Stimulated activated memory B cell treated with anti-CD40 and anti-IgM and Interleukin-4, amounts not matched to agents 10 μg/mL and 1 μg/mL and 100 μg/mL, for 72 hours (primary cell): Measurements from ENCODE around the gene ZNF140.

Experiments used
- ATAC-seq: fragments of 150-1000 bp; cut with Tn5 transposase; 2 replicates; pipeline ENCODE4 v1.10.0; 2021
- H3K27ac Mint-ChIP-seq: one replicate; pipeline ENCODE4 v1.8.0; 2022; ENCODE audit warnings: mild to moderate bottlenecking, mixed read lengths
- H3K27me3 Mint-ChIP-seq: one replicate; pipeline ENCODE4 v1.8.0; 2022; ENCODE audit warnings: mixed read lengths
- H3K36me3 Mint-ChIP-seq: one replicate; pipeline ENCODE4 v1.8.0; 2022; ENCODE audit warnings: mixed read lengths
- H3K4me1 Mint-ChIP-seq: one replicate; pipeline ENCODE4 v1.8.0; 2022; ENCODE audit warnings: mixed read lengths
- H3K4me3 Mint-ChIP-seq: one replicate; pipeline ENCODE4 v1.8.0; 2022; ENCODE audit warnings: mild to moderate bottlenecking, moderate library complexity, mixed read lengths
- H3K9me3 Mint-ChIP-seq: one replicate; pipeline ENCODE4 v1.8.0; 2022; ENCODE audit warnings: mixed read lengths

ZNF140 gene

GRCh38 chr12:133080368-133081158 lies at the start of gene ZNF140:
TSS of gene ZNF140 (plus strand) at chr12:133080923. CDS start at chr12:133081321, 398 bp downstream.
- peaks cover 48% of the 10 kb centered on the region for H3K36me3 Mint-ChIP-seq
- H3K27ac Mint-ChIP-seq = no peak within 1 kb of the TSS
- H3K4me1 Mint-ChIP-seq = peaks cover 5% of the 10 kb centered on the region
- peaks cover 28% of the 10 kb centered on the region for H3K9me3 Mint-ChIP-seq
- no peaks in the 10 kb centered on the region for H3K27me3 Mint-ChIP-seq
- peak; percentile 89 for ATAC-seq
- H3K4me3 Mint-ChIP-seq = no peak within 1 kb of the TSS

GRCh38 chr12:133037207-133038005 lies 43.3 kb upstream of the ZNF140 start, which contains the start of gene ZNF84:
TSS of gene ZNF84 (plus strand) at chr12:133037509. CDS start at chr12:133041468, 3,959 bp downstream.
- ATAC-seq = peak; percentile 99
- H3K9me3 Mint-ChIP-seq = peaks cover 27% of the 10 kb centered on the region
- peak within 1 kb of the TSS; percentile 92 for H3K27ac Mint-ChIP-seq
- H3K27me3 Mint-ChIP-seq = peaks cover 8% of the 10 kb centered on the region
- peak within 1 kb of the TSS; percentile 84 for H3K4me3 Mint-ChIP-seq
- peaks cover 53% of the 10 kb centered on the region for H3K36me3 Mint-ChIP-seq
- peaks cover 6% of the 10 kb centered on the region for H3K4me1 Mint-ChIP-seq

- peaks cover 61% of the 10 kb centered on the region for H3K36me3 Mint-ChIP-seq
- no peak for ATAC-seq
- peak overlapping the region; percentile 92 for H3K27ac Mint-ChIP-seq
- H3K27me3 Mint-ChIP-seq = peaks cover 8% of the 10 kb centered on the region
- peaks cover 30% of the 10 kb centered on the region for H3K9me3 Mint-ChIP-seq
- H3K4me1 Mint-ChIP-seq = peaks cover 6% of the 10 kb centered on the region
- peak overlapping the region; percentile 84 for H3K4me3 Mint-ChIP-seq
Observed at GRCh38 chr12:133038118-133038709, 42.5 kb upstream of the ZNF140 start.

GRCh38 chr12:133046698-133047097 lies 34.0 kb upstream of the ZNF140 start:
- H3K36me3 Mint-ChIP-seq = peaks cover 98% of the 10 kb centered on the region
- no peak for ATAC-seq
- H3K4me1 Mint-ChIP-seq = no peaks in the 10 kb centered on the region
- no peaks in the 10 kb centered on the region for H3K27me3 Mint-ChIP-seq
- peaks cover 32% of the 10 kb centered on the region for H3K9me3 Mint-ChIP-seq
- H3K27ac Mint-ChIP-seq = no peak overlapping the region
- H3K4me3 Mint-ChIP-seq = no peak overlapping the region

GRCh38 chr12:133057446-133057845 lies 23.3 kb upstream of the ZNF140 start:
- H3K9me3 Mint-ChIP-seq = peaks cover 27% of the 10 kb centered on the region
- no peak overlapping the region for H3K4me3 Mint-ChIP-seq
- no peaks in the 10 kb centered on the region for H3K27me3 Mint-ChIP-seq
- ATAC-seq = no peak
- no peak overlapping the region for H3K27ac Mint-ChIP-seq
- peaks cover 56% of the 10 kb centered on the region for H3K36me3 Mint-ChIP-seq
- no peaks in the 10 kb centered on the region for H3K4me1 Mint-ChIP-seq

- no peak overlapping the region for H3K27ac Mint-ChIP-seq
- ATAC-seq = no peak
- H3K9me3 Mint-ChIP-seq = peaks cover 29% of the 10 kb centered on the region
- no peaks in the 10 kb centered on the region for H3K4me1 Mint-ChIP-seq
- peaks cover 56% of the 10 kb centered on the region for H3K36me3 Mint-ChIP-seq
- no peak overlapping the region for H3K4me3 Mint-ChIP-seq
- no peaks in the 10 kb centered on the region for H3K27me3 Mint-ChIP-seq
Observed at GRCh38 chr12:133058203-133059113, 22.3 kb upstream of the ZNF140 start.

- no peak for ATAC-seq
- Mint-ChIP-seq H3K4me3 (no peak overlapping the region), H3K27ac (no peak overlapping the region), H3K36me3 (peaks cover 49% of the 10 kb centered on the region), H3K4me1 (no peaks in the 10 kb centered on the region), H3K27me3 (no peaks in the 10 kb centered on the region), H3K9me3 (peaks cover 33% of the 10 kb centered on the region)
Observed at GRCh38 chr12:133061954-133062353, 18.8 kb upstream of the ZNF140 start.

- Mint-ChIP-seq H3K4me1 (no peaks in the 10 kb centered on the region), H3K4me3 (no peak overlapping the region), H3K27ac (no peak overlapping the region), H3K27me3 (no peaks in the 10 kb centered on the region), H3K9me3 (peaks cover 33% of the 10 kb centered on the region), H3K36me3 (peaks cover 33% of the 10 kb centered on the region)
- no peak for ATAC-seq
Observed at GRCh38 chr12:133063556-133063955, 17.2 kb upstream of the ZNF140 start.

- Mint-ChIP-seq H3K4me3 (no peak overlapping the region), H3K9me3 (peaks cover 31% of the 10 kb centered on the region), H3K27ac (no peak overlapping the region), H3K36me3 (peaks cover 15% of the 10 kb centered on the region), H3K27me3 (no peaks in the 10 kb centered on the region), H3K4me1 (no peaks in the 10 kb centered on the region)
- ATAC-seq = no peak
Observed at GRCh38 chr12:133073836-133074235, 6.9 kb upstream of the ZNF140 start.

- H3K36me3 Mint-ChIP-seq = peaks cover 42% of the 10 kb centered on the region
Observed at GRCh38 chr12:133080026-133080367, 726 bp upstream of the ZNF140 start.

GRCh38 chr12:133081159-133081780 lies 547 bp downstream of the ZNF140 start:
- Mint-ChIP-seq H3K27ac (no peak overlapping the region), H3K27me3 (no peaks in the 10 kb centered on the region)

More at GRCh38 chr12:133080026-133080367, 726 bp upstream of the ZNF140 start:
- H3K27me3 Mint-ChIP-seq = no peaks in the 10 kb centered on the region
- peak; percentile 94 for ATAC-seq
- H3K4me3 Mint-ChIP-seq = no peak overlapping the region
- no peak overlapping the region for H3K27ac Mint-ChIP-seq
- peaks cover 31% of the 10 kb centered on the region for H3K9me3 Mint-ChIP-seq
- peaks cover 5% of the 10 kb centered on the region for H3K4me1 Mint-ChIP-seq

GRCh38 chr12:133083345-133083744 lies 2.6 kb downstream of the ZNF140 start:
- peaks cover 22% of the 10 kb centered on the region for H3K9me3 Mint-ChIP-seq

More at GRCh38 chr12:133081159-133081780, 547 bp downstream of the ZNF140 start:
- Mint-ChIP-seq H3K4me3 (no peak overlapping the region), H3K4me1 (peaks cover 5% of the 10 kb centered on the region), H3K9me3 (peaks cover 28% of the 10 kb centered on the region), H3K36me3 (peaks cover 55% of the 10 kb centered on the region)
- no peak for ATAC-seq

GRCh38 chr12:133105620-133106019 lies 24.9 kb downstream of the ZNF140 start:
- no peaks in the 10 kb centered on the region for H3K4me1 Mint-ChIP-seq
- H3K27me3 Mint-ChIP-seq = no peaks in the 10 kb centered on the region
- ATAC-seq = no peak
- peaks cover 21% of the 10 kb centered on the region for H3K9me3 Mint-ChIP-seq
- H3K4me3 Mint-ChIP-seq = no peak overlapping the region
- peaks cover 95% of the 10 kb centered on the region for H3K36me3 Mint-ChIP-seq
- no peak overlapping the region for H3K27ac Mint-ChIP-seq

More at GRCh38 chr12:133083345-133083744, 2.6 kb downstream of the ZNF140 start:
- no peak for ATAC-seq
- Mint-ChIP-seq H3K27me3 (no peaks in the 10 kb centered on the region), H3K36me3 (peaks cover 67% of the 10 kb centered on the region), H3K4me3 (no peak overlapping the region), H3K4me1 (peaks cover 5% of the 10 kb centered on the region), H3K27ac (peak overlapping the region; percentile 27)

- Mint-ChIP-seq H3K36me3 (peaks cover 93% of the 10 kb centered on the region), H3K9me3 (peaks cover 24% of the 10 kb centered on the region), H3K27me3 (no peaks in the 10 kb centered on the region), H3K27ac (no peak overlapping the region), H3K4me1 (no peaks in the 10 kb centered on the region), H3K4me3 (no peak overlapping the region)
- no peak for ATAC-seq
Observed at GRCh38 chr12:133106253-133106652, 25.5 kb downstream of the ZNF140 start.
